Suprapubic skin (tissue), 4 donors: ENCODE data around the gene ZP4. TPM values are rescaled to one million over a fixed set of nuclear protein-coding genes. Genes with fewer than 3 reads are reported as not detected.

ENCODE experiments used
- DNase-seq, 2 donors: peaks; one replicate each; pipeline ENCODE4 v3.0.0-alpha.2; 2019; ENCODE audit warnings: low spot score in 2 of 2
- H3K27ac ChIP-seq: fragments of 200-600 bp; sonication (generic); one replicate; pipeline ENCODE4 v1.5.1; 2019
- H3K27me3 ChIP-seq: fragments of 200-600 bp; sonication (generic); one replicate; pipeline ENCODE4 v1.5.1; 2019
- H3K36me3 ChIP-seq: fragments of 200-600 bp; sonication (generic); one replicate; pipeline ENCODE4 v1.5.1; 2019
- H3K4me1 ChIP-seq: fragments of 200-600 bp; sonication (generic); one replicate; pipeline ENCODE4 v1.5.1; 2019
- H3K4me3 ChIP-seq: fragments of 200-600 bp; sonication (generic); one replicate; pipeline ENCODE4 v1.5.1; 2019; ENCODE audit warnings: mild to moderate bottlenecking
- H3K9me3 ChIP-seq: fragments of 200-600 bp; sonication (generic); one replicate; pipeline ENCODE4 v1.5.1; 2019
- CTCF ChIP-seq, 2 donors: fragments of 200-600 bp in 1 of 2; fragments of 450-650 bp in 1 of 2; sonication (generic) in 1 of 2; IDR thresholded peaks; one replicate each; pipeline ENCODE4 v1.5.1; 2016 to 2019; ENCODE audit warnings: antibody characterized with exemption in 2 of 2, mild to moderate bottlenecking in 1 of 2, moderate library complexity in 1 of 2
- EP300 ChIP-seq: sonication (generic); formaldehyde crosslinking; IDR thresholded peaks from one replicate; pipeline ENCODE4 v1.6.1; 2017; ENCODE audit warnings: antibody characterized with exemption
- POLR2A ChIP-seq, 2 donors: fragments of 450-650 bp; IDR thresholded peaks; one replicate each; pipeline ENCODE4 v1.6.1; 2017; ENCODE audit warnings: antibody characterized with exemption in 2 of 2, mild to moderate bottlenecking in 2 of 2, moderate library complexity in 2 of 2
- POLR2AphosphoS5 ChIP-seq, 3 donors: sonication (generic); formaldehyde crosslinking; IDR thresholded peaks; one replicate each; pipeline ENCODE4 v1.6.1; 2017; ENCODE audit warnings: antibody characterized with exemption in 3 of 3
- WGBS: methylation state at CpG from one replicate; pipeline ENCODE4 v1.1.5; 2018; 5-methylcytosine and 5-hydroxymethylcytosine counted together
- total RNA-seq, 4 donors: library from RNA; depleted of rRNA; stranded (reverse); fragments of >200 nt; gene quantifications; one replicate each; pipeline ENCODE4 v1.1.0, GENCODE V29; 2016

The ZP4 gene
- total RNA-seq, 4 donors from 2014 or later: not detected

- WGBS: 81% methylated on average over 2 of the region's 2 CpGs
- H3K4me3 ChIP-seq: no peak overlapping the region
- no peaks in the 10 kb centered on the region for H3K4me1 ChIP-seq
- TF ChIP-seq EP300 (no peak), POLR2AphosphoS5 (IDR thresholded peaks at IDR 0.05) (no peak), CTCF (IDR thresholded peaks at IDR 0.05) (no peak), POLR2A (IDR thresholded peaks at IDR 0.05) (no peak)
- H3K27me3 ChIP-seq: no peaks in the 10 kb centered on the region
- DNase-seq: no peak
- no peaks in the 10 kb centered on the region for H3K9me3 ChIP-seq
- no peak overlapping the region for H3K27ac ChIP-seq
- no peaks in the 10 kb centered on the region for H3K36me3 ChIP-seq
Measured at GRCh38 chr1:237863234-237863633, 27.5 kb downstream of the ZP4 start.

- Histone ChIP-seq H3K4me1 (no peaks in the 10 kb centered on the region), H3K27me3 (no peaks in the 10 kb centered on the region), H3K9me3 (no peaks in the 10 kb centered on the region), H3K4me3 (no peak overlapping the region), H3K36me3 (no peaks in the 10 kb centered on the region), H3K27ac (no peak overlapping the region)
- TF ChIP-seq EP300 (no peak), POLR2AphosphoS5 (IDR thresholded peaks at IDR 0.05) (no peak), POLR2A (IDR thresholded peaks at IDR 0.05) (no peak), CTCF (IDR thresholded peaks at IDR 0.05) (no peak)
- 70% methylated on average over 8 of the region's 8 CpGs for WGBS
- DNase-seq: no peak
Measured at GRCh38 chr1:237861944-237862343, 28.8 kb downstream of the ZP4 start.

- WGBS: 21% methylated on average over 4 of the region's 4 CpGs
- no peaks in the 10 kb centered on the region for H3K9me3 ChIP-seq
- H3K27ac ChIP-seq: no peak overlapping the region
- no peaks in the 10 kb centered on the region for H3K4me1 ChIP-seq
- no peaks in the 10 kb centered on the region for H3K27me3 ChIP-seq
- no peak overlapping the region for H3K4me3 ChIP-seq
- TF ChIP-seq CTCF (IDR thresholded peaks at IDR 0.05) (no peak), EP300 (no peak), POLR2A (IDR thresholded peaks at IDR 0.05) (no peak), POLR2AphosphoS5 (IDR thresholded peaks at IDR 0.05) (no peak)
- DNase-seq: no peak
- H3K36me3 ChIP-seq: no peaks in the 10 kb centered on the region
Measured at GRCh38 chr1:237858992-237859391, 31.7 kb downstream of the ZP4 start.

GRCh38 chr1:237857455-237857854, 33.3 kb downstream of the ZP4 start:
- Histone ChIP-seq H3K9me3 (no peaks in the 10 kb centered on the region), H3K4me3 (no peak overlapping the region), H3K27me3 (no peaks in the 10 kb centered on the region), H3K36me3 (no peaks in the 10 kb centered on the region), H3K4me1 (no peaks in the 10 kb centered on the region), H3K27ac (no peak overlapping the region)
- DNase-seq: no peak
- TF ChIP-seq CTCF (IDR thresholded peaks at IDR 0.05): no peak
- no peak for TF ChIP-seq EP300
- TF ChIP-seq POLR2A (IDR thresholded peaks at IDR 0.05): no peak
- no peak for TF ChIP-seq POLR2AphosphoS5 (IDR thresholded peaks at IDR 0.05)
- 84% methylated on average over 7 of the region's 7 CpGs for WGBS

GRCh38 chr1:237852342-237852741, 38.4 kb downstream of the ZP4 start:
- H3K36me3 ChIP-seq: no peaks in the 10 kb centered on the region
- H3K9me3 ChIP-seq: no peaks in the 10 kb centered on the region
- TF ChIP-seq EP300: no peak
- no peak for TF ChIP-seq POLR2AphosphoS5 (IDR thresholded peaks at IDR 0.05)
- TF ChIP-seq POLR2A (IDR thresholded peaks at IDR 0.05): no peak
- TF ChIP-seq CTCF (IDR thresholded peaks at IDR 0.05): no peak
- no peak for DNase-seq
- H3K27ac ChIP-seq: no peak overlapping the region
- H3K4me1 ChIP-seq: no peaks in the 10 kb centered on the region
- H3K27me3 ChIP-seq: no peaks in the 10 kb centered on the region
- H3K4me3 ChIP-seq: no peak overlapping the region
- 70% methylated on average over 3 of the region's 3 CpGs for WGBS
